Osteoblast (primary cell): Measurements from ENCODE around the gene SDHB. TPM values are rescaled to one million over a fixed set of nuclear protein-coding genes. Genes with fewer than 3 reads are reported as not detected.

ENCODE experiments used
- DNase-seq: peaks from one replicate; pipeline ENCODE4 v3.0.0; 2011; ENCODE audit warnings: low spot score, mixed read lengths; ENCODE audit not compliant: insufficient read length; ENCODE audit errors: missing footprints
- H2AFZ ChIP-seq: 2 replicates; pipeline ENCODE4 v1.6.0; 2011; ENCODE audit warnings: mild to moderate bottlenecking, low read length
- H3K27ac ChIP-seq: 2 replicates; pipeline ENCODE4 v1.5.1; 2011; ENCODE audit warnings: mild to moderate bottlenecking, low read depth, low read length, moderate library complexity
- H3K27me3 ChIP-seq: 2 replicates; pipeline ENCODE4 v1.6.0; 2012; ENCODE audit warnings: mild to moderate bottlenecking, control low read depth, inconsistent platforms, low read length, moderate library complexity; ENCODE audit not compliant: insufficient read depth
- H3K36me3 ChIP-seq: 2 replicates; pipeline ENCODE4 v1.5.1; 2011; ENCODE audit warnings: mild to moderate bottlenecking, low read length, control low read depth, moderate library complexity; ENCODE audit not compliant: insufficient read depth
- H3K4me1 ChIP-seq: 2 replicates; pipeline ENCODE4 v1.5.1; 2011; ENCODE audit warnings: mild to moderate bottlenecking, low read length, control low read depth, moderate library complexity; ENCODE audit not compliant: insufficient read depth
- H3K4me2 ChIP-seq: 2 replicates; pipeline ENCODE4 v1.6.0; 2011; ENCODE audit warnings: mild to moderate bottlenecking, low read length; ENCODE audit not compliant: insufficient read depth
- H3K4me3 ChIP-seq: fragments of 200-600 bp; sonication (generic); 3 replicates; pipeline ENCODE4 v1.5.1; 2012; ENCODE audit warnings: mild to moderate bottlenecking, low read length, inconsistent platforms; ENCODE audit not compliant: insufficient read depth
- H3K79me2 ChIP-seq: 2 replicates; pipeline ENCODE4 v1.6.0; 2012; ENCODE audit warnings: mild to moderate bottlenecking, low read length, control low read depth, inconsistent platforms; ENCODE audit not compliant: insufficient read depth
- H3K9me3 ChIP-seq: 2 replicates; pipeline ENCODE4 v1.5.1; 2011; ENCODE audit warnings: low read depth, low read length, control low read depth
- H4K20me1 ChIP-seq: 2 replicates; pipeline ENCODE4 v1.6.0; 2012; ENCODE audit warnings: mild to moderate bottlenecking, low read length, control low read depth; ENCODE audit not compliant: insufficient read depth
- total RNA-seq: library from RNA; depleted of rRNA; stranded (reverse); fragments of >200 nt; gene quantifications from 2 replicates; pipeline ENCODE4 v1.2.3, GENCODE V29; 2012
- TF ChIP-seq, protein P1 (sequence below): IDR thresholded peaks from 2 replicates; pipeline ENCODE4 v1.5.1; 2011; ENCODE audit warnings: mild to moderate bottlenecking, low read depth, low read length, moderate library complexity; ENCODE audit errors: extremely low read depth

SDHB gene
- total RNA-seq, 1 donor = 87.6 TPM

DNA sequence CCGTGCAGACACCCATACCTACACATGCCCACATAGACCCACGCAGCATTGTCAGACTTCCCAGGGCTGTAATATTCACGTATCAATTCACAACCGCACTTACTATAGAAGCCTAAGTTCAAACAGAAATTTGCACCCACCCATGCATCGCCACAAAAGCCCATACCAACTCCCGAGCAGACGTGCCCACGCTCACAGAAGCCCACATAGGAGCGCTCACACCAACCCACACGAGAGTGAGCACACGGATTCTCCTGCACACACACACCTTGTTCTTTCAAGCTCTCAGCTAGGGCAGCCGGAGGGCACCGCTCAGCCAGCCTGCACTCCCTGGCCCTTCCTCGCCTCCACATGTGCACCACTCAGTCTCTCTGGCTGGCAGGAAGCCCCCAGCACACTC lies 78.0 kb downstream of the SDHB start:
- Histone ChIP-seq H2AFZ (no peak overlapping the region), H3K4me1 (peaks cover 20% of the 10 kb centered on the region), H4K20me1 (peaks cover 33% of the 10 kb centered on the region), H3K36me3 (peaks cover 27% of the 10 kb centered on the region), H3K4me2 (no peak overlapping the region), H3K27ac (no peak overlapping the region), H3K79me2 (peaks cover 24% of the 10 kb centered on the region), H3K9me3 (no peaks in the 10 kb centered on the region), H3K27me3 (no peaks in the 10 kb centered on the region), H3K4me3 (no peak overlapping the region)
- DNase-seq = no peak
- TF ChIP-seq, protein P1, sequence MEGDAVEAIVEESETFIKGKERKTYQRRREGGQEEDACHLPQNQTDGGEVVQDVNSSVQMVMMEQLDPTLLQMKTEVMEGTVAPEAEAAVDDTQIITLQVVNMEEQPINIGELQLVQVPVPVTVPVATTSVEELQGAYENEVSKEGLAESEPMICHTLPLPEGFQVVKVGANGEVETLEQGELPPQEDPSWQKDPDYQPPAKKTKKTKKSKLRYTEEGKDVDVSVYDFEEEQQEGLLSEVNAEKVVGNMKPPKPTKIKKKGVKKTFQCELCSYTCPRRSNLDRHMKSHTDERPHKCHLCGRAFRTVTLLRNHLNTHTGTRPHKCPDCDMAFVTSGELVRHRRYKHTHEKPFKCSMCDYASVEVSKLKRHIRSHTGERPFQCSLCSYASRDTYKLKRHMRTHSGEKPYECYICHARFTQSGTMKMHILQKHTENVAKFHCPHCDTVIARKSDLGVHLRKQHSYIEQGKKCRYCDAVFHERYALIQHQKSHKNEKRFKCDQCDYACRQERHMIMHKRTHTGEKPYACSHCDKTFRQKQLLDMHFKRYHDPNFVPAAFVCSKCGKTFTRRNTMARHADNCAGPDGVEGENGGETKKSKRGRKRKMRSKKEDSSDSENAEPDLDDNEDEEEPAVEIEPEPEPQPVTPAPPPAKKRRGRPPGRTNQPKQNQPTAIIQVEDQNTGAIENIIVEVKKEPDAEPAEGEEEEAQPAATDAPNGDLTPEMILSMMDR = no peak

DNA sequence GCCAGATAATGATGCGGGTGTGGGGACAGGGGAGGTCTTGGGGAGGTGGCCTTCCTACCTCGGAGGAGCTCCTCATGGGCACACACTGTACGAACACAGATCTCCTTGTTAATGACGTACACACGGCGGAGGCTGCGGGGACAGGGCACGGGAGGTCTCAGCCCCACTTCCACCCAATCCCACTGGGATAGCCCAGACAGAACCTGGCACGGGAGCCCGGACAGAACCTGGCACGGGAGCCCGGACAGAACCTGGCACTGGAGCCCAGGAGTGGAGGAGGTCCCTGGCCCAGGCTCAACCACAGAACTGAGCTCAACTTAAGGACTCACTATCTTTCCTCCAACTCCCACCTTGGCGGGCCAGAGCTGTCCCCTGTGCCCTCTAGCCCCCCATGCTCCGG lies 78.6 kb downstream of the SDHB start:
- TF ChIP-seq, protein P1 = no peak
- Histone ChIP-seq H3K4me2 (no peak overlapping the region), H3K9me3 (no peaks in the 10 kb centered on the region), H3K27ac (no peak overlapping the region), H3K4me1 (peaks cover 16% of the 10 kb centered on the region), H3K4me3 (no peak overlapping the region), H2AFZ (no peak overlapping the region), H3K79me2 (peaks cover 24% of the 10 kb centered on the region), H3K36me3 (peaks cover 28% of the 10 kb centered on the region), H3K27me3 (no peaks in the 10 kb centered on the region), H4K20me1 (peaks cover 33% of the 10 kb centered on the region)
- no peak for DNase-seq

DNA sequence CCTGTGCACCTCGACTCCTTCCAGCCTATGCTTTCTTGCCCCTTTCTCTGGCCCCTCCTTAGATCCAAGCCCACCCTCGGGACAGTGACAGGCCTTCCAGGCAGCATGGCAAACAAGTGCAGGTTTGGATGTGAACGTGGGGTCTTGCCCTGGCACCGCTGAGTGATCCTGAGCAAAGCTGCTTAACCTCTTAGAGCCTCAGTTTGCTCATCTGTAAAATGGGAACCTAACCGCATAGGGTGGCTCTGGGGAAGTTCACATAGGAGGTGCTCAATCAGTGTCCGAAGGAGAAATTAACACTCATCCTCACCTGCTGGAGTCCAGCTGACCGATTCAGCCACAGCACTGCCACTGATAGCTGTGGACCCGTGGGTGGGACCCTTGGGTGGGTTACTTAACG lies 80.6 kb downstream of the SDHB start:
- Histone ChIP-seq H4K20me1 (peaks cover 26% of the 10 kb centered on the region), H3K9me3 (no peaks in the 10 kb centered on the region), H3K4me2 (no peak overlapping the region), H3K27ac (no peak overlapping the region), H3K4me1 (peaks cover under 1% of the 10 kb centered on the region), H3K36me3 (peaks cover 31% of the 10 kb centered on the region), H3K79me2 (peaks cover 10% of the 10 kb centered on the region), H3K4me3 (no peak overlapping the region), H2AFZ (no peak overlapping the region), H3K27me3 (no peaks in the 10 kb centered on the region)
- DNase-seq = no peak
- TF ChIP-seq, protein P1 = no peak

DNA sequence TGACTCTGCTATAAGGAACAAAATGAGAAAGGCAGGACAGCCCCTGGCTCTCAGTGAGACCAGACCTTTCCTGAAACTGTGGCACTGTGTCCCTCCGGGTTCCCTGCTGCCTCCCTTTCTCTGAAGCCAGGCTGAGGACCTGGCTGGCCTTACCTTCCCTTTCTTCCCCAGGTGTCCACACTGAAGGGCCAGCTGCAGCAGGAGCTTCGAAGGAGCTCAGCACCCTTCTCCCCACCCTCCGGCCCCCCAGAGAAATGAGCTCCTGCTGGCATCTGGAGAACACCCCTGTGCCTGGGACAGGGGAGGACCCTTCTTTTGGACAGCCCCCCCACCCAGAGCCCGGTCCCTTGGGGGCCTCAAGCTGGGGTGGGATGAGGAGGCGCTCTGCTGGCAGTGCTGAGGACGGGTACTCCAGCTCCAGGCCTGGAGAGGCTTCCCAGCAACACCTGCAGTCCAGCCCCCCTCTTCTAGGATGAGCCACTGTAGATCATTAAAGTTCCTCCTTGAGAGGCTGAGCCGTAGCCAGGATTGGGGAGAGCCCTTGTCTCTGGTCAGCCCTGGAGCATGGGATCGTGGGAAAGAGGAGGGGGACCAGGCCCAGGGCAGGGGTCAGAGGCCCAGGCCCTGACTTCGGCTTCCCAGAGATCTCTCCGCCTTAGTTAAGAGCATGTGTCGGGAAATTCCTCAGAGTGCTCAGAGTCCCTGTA lies 81.5 kb downstream of the SDHB start:
- no peak overlapping the region for H3K4me3 ChIP-seq
- no peaks in the 10 kb centered on the region for H3K9me3 ChIP-seq
- peaks cover 18% of the 10 kb centered on the region for H4K20me1 ChIP-seq
- H3K79me2 ChIP-seq = peaks cover 2% of the 10 kb centered on the region
- H3K27ac ChIP-seq = no peak overlapping the region
- DNase-seq = no peak
- H3K36me3 ChIP-seq = peaks cover 29% of the 10 kb centered on the region
- H3K4me1 ChIP-seq = peaks cover 5% of the 10 kb centered on the region
- TF ChIP-seq, protein P1 = no peak
- no peak overlapping the region for H3K4me2 ChIP-seq
- H3K27me3 ChIP-seq = no peaks in the 10 kb centered on the region
- no peak overlapping the region for H2AFZ ChIP-seq
